Neuron (in vitro differentiated cells): ENCODE results near the gene EN2.

Experiments
- H2AFZ ChIP-seq: one replicate; pipeline ENCODE4 v1.6.1; 2013; ENCODE audit warnings: low read depth, mild to moderate bottlenecking, inconsistent platforms, low read length, moderate library complexity
- H3K27me3 ChIP-seq: one replicate; pipeline ENCODE4 v1.6.1; 2013; ENCODE audit warnings: low read length; ENCODE audit not compliant: insufficient read depth
- H3K36me3 ChIP-seq: one replicate; pipeline ENCODE4 v1.6.1; 2013; ENCODE audit warnings: low read length; ENCODE audit not compliant: insufficient read depth
- H3K4me1 ChIP-seq: one replicate; pipeline ENCODE4 v1.6.1; 2013; ENCODE audit warnings: low read length; ENCODE audit not compliant: insufficient read depth
- H3K4me3 ChIP-seq: 2 replicates; pipeline ENCODE4 v1.5.1; 2013; ENCODE audit warnings: mild to moderate bottlenecking, low read length, moderate library complexity
- H3K9me3 ChIP-seq: one replicate; pipeline ENCODE4 v1.6.1; 2013; ENCODE audit warnings: low read length

EN2 gene

GRCh38 chr7:155466814-155467733 is 9.1 kb downstream of the EN2 start:
- no peaks in the 10 kb centered on the region for H3K9me3 ChIP-seq
- peak overlapping the region; percentile 67 for H2AFZ ChIP-seq
- no peaks in the 10 kb centered on the region for H3K27me3 ChIP-seq
- peaks cover 14% of the 10 kb centered on the region for H3K36me3 ChIP-seq
- peak overlapping the region; percentile 84 for H3K4me3 ChIP-seq
- H3K4me1 ChIP-seq: peaks cover 36% of the 10 kb centered on the region

GRCh38 chr7:155467846-155468784 is 10.2 kb downstream of the EN2 start:
- peaks cover 47% of the 10 kb centered on the region for H3K4me1 ChIP-seq
- peak overlapping the region; percentile 39 for H2AFZ ChIP-seq
- H3K36me3 ChIP-seq: peaks cover 5% of the 10 kb centered on the region
- no peaks in the 10 kb centered on the region for H3K9me3 ChIP-seq
- H3K27me3 ChIP-seq: no peaks in the 10 kb centered on the region
- peak overlapping the region; percentile 84 for H3K4me3 ChIP-seq

- Histone ChIP-seq H3K36me3 (peaks cover 5% of the 10 kb centered on the region), H2AFZ (peak overlapping the region; percentile 39), H3K4me1 (peaks cover 50% of the 10 kb centered on the region), H3K9me3 (no peaks in the 10 kb centered on the region), H3K27me3 (no peaks in the 10 kb centered on the region), H3K4me3 (peak overlapping the region; percentile 84)
These were observed 10.8 kb downstream of the EN2 start for GRCh38 chr7:155468785-155469148.

GRCh38 chr7:155469311-155470185 is 11.6 kb downstream of the EN2 start:
- H3K4me3 ChIP-seq: peak overlapping the region; percentile 84
- H3K36me3 ChIP-seq: peaks cover 2% of the 10 kb centered on the region
- H3K4me1 ChIP-seq: peaks cover 50% of the 10 kb centered on the region
- no peaks in the 10 kb centered on the region for H3K9me3 ChIP-seq
- H2AFZ ChIP-seq: no peak overlapping the region
- no peaks in the 10 kb centered on the region for H3K27me3 ChIP-seq

DNA sequence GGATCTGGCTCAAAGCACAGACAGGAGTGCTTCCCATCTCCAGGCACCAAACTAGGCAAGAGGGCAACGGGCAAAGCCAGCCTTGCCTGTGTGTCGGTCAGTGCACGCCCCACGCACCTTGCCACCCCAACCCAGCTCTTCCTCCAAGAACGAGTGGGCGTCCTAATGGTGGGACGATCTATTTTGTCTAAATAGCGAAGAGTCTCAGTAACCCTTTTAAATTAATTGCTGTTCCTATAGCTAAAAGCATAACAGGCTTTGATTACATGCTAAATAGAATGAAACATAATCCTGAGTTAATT is 12.2 kb downstream of the EN2 start:
- no peaks in the 10 kb centered on the region for H3K9me3 ChIP-seq
- no peaks in the 10 kb centered on the region for H3K27me3 ChIP-seq
- H3K36me3 ChIP-seq: peaks cover 2% of the 10 kb centered on the region
- no peak overlapping the region for H3K4me3 ChIP-seq
- H2AFZ ChIP-seq: no peak overlapping the region
- peaks cover 47% of the 10 kb centered on the region for H3K4me1 ChIP-seq

GRCh38 chr7:155470686-155471638 is 13.0 kb downstream of the EN2 start:
- H3K4me1 ChIP-seq: peaks cover 46% of the 10 kb centered on the region
- H2AFZ ChIP-seq: peak overlapping the region; percentile 61
- no peaks in the 10 kb centered on the region for H3K27me3 ChIP-seq
- H3K4me3 ChIP-seq: peak overlapping the region; percentile 22
- no peaks in the 10 kb centered on the region for H3K36me3 ChIP-seq
- H3K9me3 ChIP-seq: no peaks in the 10 kb centered on the region

GRCh38 chr7:155471718-155472117 is 13.8 kb downstream of the EN2 start:
- peaks cover 40% of the 10 kb centered on the region for H3K4me1 ChIP-seq
- no peaks in the 10 kb centered on the region for H3K27me3 ChIP-seq
- H3K9me3 ChIP-seq: no peaks in the 10 kb centered on the region
- peak overlapping the region; percentile 61 for H2AFZ ChIP-seq
- H3K4me3 ChIP-seq: peak overlapping the region; percentile 22
- H3K36me3 ChIP-seq: no peaks in the 10 kb centered on the region

GRCh38 chr7:155477476-155477875 is 19.5 kb downstream of the EN2 start:
- no peak overlapping the region for H2AFZ ChIP-seq
- no peaks in the 10 kb centered on the region for H3K9me3 ChIP-seq
- peaks cover 10% of the 10 kb centered on the region for H3K4me1 ChIP-seq
- H3K4me3 ChIP-seq: no peak overlapping the region
- no peaks in the 10 kb centered on the region for H3K27me3 ChIP-seq
- no peaks in the 10 kb centered on the region for H3K36me3 ChIP-seq

DNA sequence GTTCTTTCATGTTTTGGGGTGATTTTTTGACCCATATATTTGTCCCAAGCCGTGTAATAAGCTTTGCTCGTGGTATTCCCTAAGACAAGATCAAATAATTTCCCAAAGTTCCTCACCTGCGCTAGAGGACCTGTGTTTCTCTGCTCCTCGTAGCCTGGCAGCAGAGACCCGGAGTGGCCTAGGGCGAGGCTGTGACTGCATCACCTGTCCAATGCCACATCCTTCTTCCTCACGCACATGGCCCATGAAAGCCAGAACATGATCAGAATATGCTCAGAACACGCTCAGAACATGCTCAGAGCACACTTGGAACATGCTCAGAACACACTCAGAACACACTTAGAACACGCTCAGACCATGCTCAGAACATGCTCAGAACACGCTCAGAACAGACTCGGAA is 23.8 kb downstream of the EN2 start:
- Histone ChIP-seq H3K9me3 (no peaks in the 10 kb centered on the region), H2AFZ (no peak overlapping the region), H3K36me3 (no peaks in the 10 kb centered on the region), H3K27me3 (no peaks in the 10 kb centered on the region), H3K4me3 (no peak overlapping the region), H3K4me1 (peaks cover 10% of the 10 kb centered on the region)

DNA sequence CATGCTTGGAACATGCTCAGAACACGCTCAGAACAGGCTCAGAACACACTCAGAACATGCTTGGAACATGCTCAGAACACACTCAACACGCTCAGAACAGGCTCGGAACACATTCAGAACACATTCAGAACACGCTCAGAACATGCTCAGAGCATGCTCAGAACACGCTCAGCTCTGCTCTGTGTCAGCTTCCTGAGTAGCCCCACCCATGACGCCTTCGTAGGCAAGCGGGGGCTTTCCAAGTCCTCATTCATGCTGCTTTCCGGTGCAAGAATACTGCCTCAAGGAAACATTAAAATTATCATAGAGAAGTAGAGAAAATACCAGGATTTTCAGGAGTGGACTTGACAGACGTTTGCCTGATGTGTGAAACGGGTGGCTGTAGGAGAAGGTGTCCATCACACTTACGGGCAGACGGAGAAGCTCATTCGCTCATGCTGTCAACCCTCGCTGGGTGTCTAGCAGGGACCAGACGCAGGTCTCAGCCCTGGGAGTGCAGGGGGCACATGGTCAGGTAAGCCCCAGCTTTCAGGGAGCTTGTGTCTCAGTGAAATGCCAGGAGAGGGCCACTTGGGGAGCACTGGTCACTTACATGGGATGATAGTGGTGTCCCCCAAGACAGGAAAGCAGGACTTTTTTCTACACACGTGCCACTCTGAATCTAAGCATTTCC is 24.7 kb downstream of the EN2 start:
- Histone ChIP-seq H3K27me3 (no peaks in the 10 kb centered on the region), H2AFZ (peak overlapping the region; percentile 70)

DNA sequence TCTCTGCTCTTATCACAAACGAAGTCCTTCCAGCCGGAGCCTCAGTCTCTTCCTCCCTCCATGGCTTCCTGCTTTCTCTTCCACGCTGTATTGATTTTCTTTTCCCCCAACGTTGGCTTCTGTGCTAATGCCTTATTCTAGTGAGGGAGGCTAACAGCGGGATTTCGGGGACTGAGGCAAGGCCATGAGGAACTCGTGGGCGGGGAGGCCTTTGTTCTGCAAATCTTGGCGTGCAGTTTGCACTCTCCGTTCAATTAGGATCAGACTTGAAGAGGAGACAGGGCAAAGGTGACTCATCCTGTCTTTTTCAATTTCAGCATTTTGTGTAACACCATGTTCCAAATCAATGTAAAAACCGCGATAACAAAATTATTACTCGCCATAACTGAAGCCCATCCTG is 25.3 kb downstream of the EN2 start:
- Histone ChIP-seq H3K4me3 (no peak overlapping the region), H3K4me1 (peaks cover 10% of the 10 kb centered on the region), H3K27me3 (no peaks in the 10 kb centered on the region), H2AFZ (peak overlapping the region; percentile 70), H3K9me3 (no peaks in the 10 kb centered on the region), H3K36me3 (no peaks in the 10 kb centered on the region)

More for the DNA sequence above, 24.7 kb downstream of the EN2 start:
- Histone ChIP-seq H3K36me3 (no peaks in the 10 kb centered on the region), H3K4me1 (peaks cover 10% of the 10 kb centered on the region), H3K4me3 (no peak overlapping the region), H3K9me3 (no peaks in the 10 kb centered on the region)
